ENCODE measurements around the gene CPNE4. TPM values are rescaled to one million over a fixed set of nuclear protein-coding genes. Genes with fewer than 3 reads are reported as not detected.
A peak's percentile ranks its signal among the peaks of the same experiment; 100 is the strongest.

The CPNE4 gene
- total and polyA plus RNA-seq, 9 of the 15 experiments (the other 6 are each of a cell fraction or from before 2014, with no cell fraction given) = not detected

- no peak for ATAC-seq
- no CpG with 5 or more reads among the region's 3 CpGs for WGBS (ENCODE audit: insufficient coverage, low coverage, missing lambda C conversion rate)
- POLR2A ChIA-PET = no interaction called here
- FAIRE-seq = no peak
- Histone ChIP-seq H3K4me2 (ENCODE audit: insufficient read depth, low read length) (no peak overlapping the region), H2AFZ (ENCODE audit: low read depth, low read length) (no peak overlapping the region), H4K20me1 (replicated peaks; ENCODE audit: control insufficient read depth, insufficient read depth, low read length) (no peaks in the 10 kb centered on the region), H3K4me3 (no peak overlapping the region), H3K36me3 (ENCODE audit: control insufficient read depth, insufficient read depth, low read length) (no peaks in the 10 kb centered on the region), H3K27me3 (ENCODE audit: control insufficient read depth in 2 of 2, insufficient read depth in 2 of 2, low read length in 2 of 2) (no peaks in the 10 kb centered on the region), H3K4me1 (replicated peaks in 1 of 2; ENCODE audit: control insufficient read depth in 2 of 2, insufficient read depth in 2 of 2, low read length in 2 of 2) (no peaks in the 10 kb centered on the region), H3K9me1 (ENCODE audit: control insufficient read depth, insufficient read depth, low read length) (no peaks in the 10 kb centered on the region), H3K27ac (ENCODE audit: extremely low read depth, low read depth, low read length) (no peak overlapping the region), H3K9me3 (replicated peaks; ENCODE audit: control insufficient read depth, insufficient read depth, low read depth, low read length) (no peaks in the 10 kb centered on the region), H3K9ac (ENCODE audit: insufficient read depth in 1 of 2, low read depth in 2 of 2, low read length in 2 of 2) (no peak overlapping the region), H3K79me2 (ENCODE audit: control insufficient read depth, insufficient read depth, low read length) (no peaks in the 10 kb centered on the region)
- intact Hi-C loops (cut with micrococcal nuclease) (no loop called here), in situ Hi-C loops (cut with MboI) (loop anchor here (25.0 kb wide), 1 partner anchor 980 kb away; the partner anchor contains the start of genes ASTE1 and NEK11)
- CTCF ChIA-PET (ENCODE audit: low intra/inter-chr PET ratio) = no interaction called here
- DNase-seq (ENCODE audit: extremely low read depth in 1 of 4, low spot score in 3 of 4) = no peak
- no TSS peak for BruUV-seq (replicated peaks)
- TF ChIP-seq ZNF232 (CRISPR knock-in tag; IDR thresholded peaks at IDR 0.05) (no peak), ZNF512 (tag; IDR thresholded peaks at IDR 0.05) (peak; percentile 72)
Measured at GRCh38 chr3:132017137-132017536, 17.7 kb downstream of the CPNE4 start.

Measured in K562 (cell line).